ENCODE data around the gene GULP1.

DNA sequence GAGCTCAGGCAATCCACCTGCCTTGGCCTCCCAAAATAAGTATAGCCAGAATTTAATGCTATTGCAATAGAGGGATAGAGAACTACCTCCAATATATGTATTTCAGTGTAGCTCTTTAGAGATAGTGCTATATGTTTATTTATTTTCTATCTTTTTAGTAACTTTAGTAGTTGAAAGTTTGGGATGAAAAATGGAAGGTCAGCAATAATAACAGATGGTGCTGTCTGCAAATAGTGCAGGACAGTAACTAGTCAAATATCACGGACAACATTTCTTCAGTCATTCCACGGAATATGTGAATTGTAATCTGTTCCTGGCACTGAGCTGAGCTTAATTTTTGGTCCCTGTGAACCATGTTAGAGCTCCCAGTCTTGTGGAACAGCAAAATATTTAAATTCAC lies 43.2 kb upstream of the GULP1 start:
- TF ChIP-seq, protein P1, sequence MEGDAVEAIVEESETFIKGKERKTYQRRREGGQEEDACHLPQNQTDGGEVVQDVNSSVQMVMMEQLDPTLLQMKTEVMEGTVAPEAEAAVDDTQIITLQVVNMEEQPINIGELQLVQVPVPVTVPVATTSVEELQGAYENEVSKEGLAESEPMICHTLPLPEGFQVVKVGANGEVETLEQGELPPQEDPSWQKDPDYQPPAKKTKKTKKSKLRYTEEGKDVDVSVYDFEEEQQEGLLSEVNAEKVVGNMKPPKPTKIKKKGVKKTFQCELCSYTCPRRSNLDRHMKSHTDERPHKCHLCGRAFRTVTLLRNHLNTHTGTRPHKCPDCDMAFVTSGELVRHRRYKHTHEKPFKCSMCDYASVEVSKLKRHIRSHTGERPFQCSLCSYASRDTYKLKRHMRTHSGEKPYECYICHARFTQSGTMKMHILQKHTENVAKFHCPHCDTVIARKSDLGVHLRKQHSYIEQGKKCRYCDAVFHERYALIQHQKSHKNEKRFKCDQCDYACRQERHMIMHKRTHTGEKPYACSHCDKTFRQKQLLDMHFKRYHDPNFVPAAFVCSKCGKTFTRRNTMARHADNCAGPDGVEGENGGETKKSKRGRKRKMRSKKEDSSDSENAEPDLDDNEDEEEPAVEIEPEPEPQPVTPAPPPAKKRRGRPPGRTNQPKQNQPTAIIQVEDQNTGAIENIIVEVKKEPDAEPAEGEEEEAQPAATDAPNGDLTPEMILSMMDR (IDR thresholded peaks at IDR 0.05): no peak
- no peak for TF ChIP-seq POLR2A (IDR thresholded peaks at IDR 0.05)
